Measurements from ENCODE around the gene DMAP1.

- TF ChIP-seq CTCF (IDR thresholded peaks at IDR 0.05) (no peak), POLR2A (IDR thresholded peaks at IDR 0.05) (no peak)
These were observed 31.7 kb downstream of the DMAP1 start for GRCh38 chr1:44244986-44245385.
